H9 (cell line): ENCODE data around the gene PNKP. TPM values are rescaled to one million over a fixed set of nuclear protein-coding genes. Genes with fewer than 3 reads are reported as not detected.

Experiments
- DNase-seq: peaks from one replicate; pipeline ENCODE4 v3.0.0-alpha.2; 2017
- H2AFZ ChIP-seq: one replicate; pipeline ENCODE4 v1.6.1; 2013; ENCODE audit warnings: mild to moderate bottlenecking, low read length, control low read depth, moderate library complexity
- H2AK5ac ChIP-seq: 2 replicates; pipeline ENCODE4 v1.6.1; 2013; ENCODE audit warnings: low read length, control low read depth, mixed read lengths; ENCODE audit not compliant: insufficient read length
- H2BK120ac ChIP-seq: one replicate; pipeline ENCODE4 v1.6.1; 2013; ENCODE audit warnings: low read depth, mild to moderate bottlenecking, low read length, control low read depth, inconsistent platforms; ENCODE audit not compliant: poor library complexity, severe bottlenecking
- H2BK12ac ChIP-seq: 2 replicates; pipeline ENCODE4 v1.6.1; 2013; ENCODE audit warnings: low read length, control low read depth, mixed read lengths, low read depth; ENCODE audit not compliant: insufficient read length
- H2BK15ac ChIP-seq: 2 replicates; pipeline ENCODE4 v1.6.1; 2013; ENCODE audit warnings: low read depth, low read length, control low read depth
- H2BK20ac ChIP-seq: one replicate; pipeline ENCODE4 v1.6.1; 2013; ENCODE audit warnings: low read depth, mild to moderate bottlenecking, low read length, control low read depth, inconsistent platforms; ENCODE audit not compliant: poor library complexity, severe bottlenecking
- H2BK5ac ChIP-seq: 2 replicates; pipeline ENCODE4 v1.6.1; 2013; ENCODE audit warnings: low read length, control low read depth, mixed read lengths; ENCODE audit not compliant: insufficient read length
- H3K14ac ChIP-seq: 2 replicates; pipeline ENCODE4 v1.6.1; 2013; ENCODE audit warnings: low read length, control low read depth; ENCODE audit not compliant: insufficient read depth
- H3K18ac ChIP-seq: 2 replicates; pipeline ENCODE4 v1.6.1; 2013; ENCODE audit warnings: low read depth, mild to moderate bottlenecking, mixed read lengths, low read length, control low read depth; ENCODE audit not compliant: insufficient read length
- H3K23ac ChIP-seq: 2 replicates; pipeline ENCODE4 v1.6.1; 2013; ENCODE audit warnings: low read length, control low read depth, mixed read lengths, low read depth; ENCODE audit not compliant: insufficient read length
- H3K23me2 ChIP-seq: 2 replicates; pipeline ENCODE4 v1.6.1; 2013; ENCODE audit warnings: low read depth, mild to moderate bottlenecking, mixed read lengths, low read length, control low read depth; ENCODE audit not compliant: insufficient read length, poor library complexity, severe bottlenecking
- H3K27ac ChIP-seq: 2 replicates; pipeline ENCODE4 v1.5.1; 2013; ENCODE audit warnings: low read length, control low read depth, mixed read lengths, low read depth; ENCODE audit not compliant: insufficient read length
- H3K27me3 ChIP-seq: 2 replicates; pipeline ENCODE4 v1.6.1; 2013; ENCODE audit warnings: low read length, control low read depth, inconsistent platforms; ENCODE audit not compliant: insufficient read depth
- H3K4ac ChIP-seq: 2 replicates; pipeline ENCODE4 v1.6.1; 2013; ENCODE audit warnings: low read depth, mild to moderate bottlenecking, control low read depth, inconsistent platforms, low read length, moderate library complexity
- H3K4me1 ChIP-seq: 2 replicates; pipeline ENCODE4 v1.6.1; 2013; ENCODE audit warnings: low read length, control low read depth, inconsistent platforms; ENCODE audit not compliant: insufficient read depth
- H3K4me2 ChIP-seq: 2 replicates; pipeline ENCODE4 v1.6.1; 2013; ENCODE audit warnings: low read length, control low read depth, mixed read lengths; ENCODE audit not compliant: insufficient read length, insufficient read depth
- H3K56ac ChIP-seq: 2 replicates; pipeline ENCODE4 v1.6.1; 2013; ENCODE audit warnings: low read depth, mild to moderate bottlenecking, mixed read lengths, low read length, control low read depth; ENCODE audit not compliant: insufficient read length
- H3K79me1 ChIP-seq: 2 replicates; pipeline ENCODE4 v1.6.1; 2013; ENCODE audit warnings: low read depth, mild to moderate bottlenecking, moderate library complexity, low read length, control low read depth, inconsistent platforms; ENCODE audit not compliant: insufficient read depth, poor library complexity, severe bottlenecking
- H3K79me2 ChIP-seq: 2 replicates; pipeline ENCODE4 v1.6.1; 2013; ENCODE audit warnings: low read length, control low read depth, inconsistent platforms; ENCODE audit not compliant: insufficient read depth
- H3K9ac ChIP-seq: 2 replicates; pipeline ENCODE4 v1.6.1; 2013; ENCODE audit warnings: low read length, control low read depth, mixed read lengths; ENCODE audit not compliant: insufficient read length; ENCODE audit errors: extremely low read depth
- H3K9me3 ChIP-seq: one replicate; pipeline ENCODE4 v1.6.1; 2013; ENCODE audit warnings: low read depth, low read length, inconsistent platforms; ENCODE audit not compliant: control insufficient read depth
- H3T11ph ChIP-seq: one replicate; pipeline ENCODE4 v1.6.1; 2013; ENCODE audit warnings: mild to moderate bottlenecking, low read length, control low read depth, inconsistent platforms
- H4K20me1 ChIP-seq: one replicate; pipeline ENCODE4 v1.6.1; 2013; ENCODE audit not compliant: control insufficient read depth, insufficient read length, insufficient read depth
- H4K5ac ChIP-seq: 2 replicates; pipeline ENCODE4 v1.6.1; 2013; ENCODE audit warnings: low read depth, mild to moderate bottlenecking, mixed read lengths, low read length, control low read depth; ENCODE audit not compliant: insufficient read length
- H4K8ac ChIP-seq: replicated peaks from 2 replicates; pipeline ENCODE4 v1.6.1; 2013; ENCODE audit warnings: low read length, control low read depth, mixed read lengths, low read depth; ENCODE audit not compliant: insufficient read length
- H4K91ac ChIP-seq: 2 replicates; pipeline ENCODE4 v1.6.1; 2013; ENCODE audit warnings: low read depth, mild to moderate bottlenecking, moderate library complexity, mixed read lengths, low read length, control low read depth; ENCODE audit not compliant: insufficient read length
- H3K27ac Mint-ChIP-seq, 3 experiments: 2 replicates in 2 of 3; 3 replicates in 1 of 3; pipeline ENCODE4 v1.8.0; 2020 to 2021; ENCODE audit warnings: mixed read lengths in 3 of 3, mild to moderate bottlenecking in 1 of 3, moderate library complexity in 1 of 3
- H3K27me3 Mint-ChIP-seq: 2 replicates; pipeline ENCODE4 v1.8.0; 2021; ENCODE audit warnings: low read depth, mild to moderate bottlenecking, moderate library complexity, mixed read lengths
- H3K36me3 Mint-ChIP-seq, 3 experiments: 2 replicates in 2 of 3; 3 replicates in 1 of 3; pipeline ENCODE4 v1.8.0; 2020 to 2021; ENCODE audit warnings: low read depth in 3 of 3, mixed read lengths in 3 of 3; ENCODE audit not compliant: insufficient read depth in 1 of 3
- H3K4me1 Mint-ChIP-seq, 2 experiments: 2 replicates each; pipeline ENCODE4 v1.8.0; 2020; ENCODE audit warnings: mixed read lengths in 2 of 2
- H3K4me3 Mint-ChIP-seq, 2 experiments: 2 replicates in 1 of 2; 3 replicates in 1 of 2; pipeline ENCODE4 v1.8.0; 2020 to 2021; ENCODE audit warnings: mild to moderate bottlenecking in 2 of 2, mixed read lengths in 2 of 2, moderate library complexity in 1 of 2
- H3K9me3 Mint-ChIP-seq, 2 experiments: 2 replicates in 1 of 2; 3 replicates in 1 of 2; pipeline ENCODE4 v1.8.0; 2020; ENCODE audit warnings: mild to moderate bottlenecking in 2 of 2, mixed read lengths in 2 of 2, moderate library complexity in 1 of 2
- CTCF ChIP-seq: fragments of 200-600 bp; sonication (generic); conservative IDR thresholded peaks from 3 replicates; pipeline ENCODE4 v1.8.0; 2021; ENCODE audit warnings: antibody characterized with exemption, mild to moderate bottlenecking
- WGBS: extraction: QIAGEN DNeasy Blood & Tissue Kit; methylation state at CpG from one replicate; pipeline ENCODE4 v1.1.7; 2013; ENCODE audit warnings: missing lambda C conversion rate, low lambda C conversion rate, mixed read lengths; ENCODE audit not compliant: insufficient read length; ENCODE audit errors: extremely low coverage; 5-methylcytosine and 5-hydroxymethylcytosine counted together
- total RNA-seq: library from RNA; stranded (reverse); gene quantifications from 2 replicates; pipeline ENCODE4 v1.2.1, GENCODE V29; 2021

PNKP gene
- total RNA-seq, 1 experiment from 2014 or later, result 157 TPM

GRCh38 chr19:49830766-49831165, 36.6 kb downstream of the PNKP start:
- no CpG with 5 or more reads among the region's 12 CpGs for WGBS
- no peak overlapping the region for H2BK5ac ChIP-seq
- no peak overlapping the region for H2BK12ac ChIP-seq
- no peak overlapping the region for H4K8ac ChIP-seq
- H2BK120ac ChIP-seq, result no peak overlapping the region
- no peaks in the 10 kb centered on the region for H3K9me3 ChIP-seq
- no peak overlapping the region for H2AK5ac ChIP-seq
- no peak overlapping the region for H3K23ac ChIP-seq
- H4K91ac ChIP-seq, result no peak overlapping the region
- no peak for TF ChIP-seq CTCF
- H2BK20ac ChIP-seq, result no peak overlapping the region
- no peak overlapping the region for H3K18ac ChIP-seq
- H3K9ac ChIP-seq, result no peak overlapping the region
- no peak overlapping the region for H4K5ac ChIP-seq
- H3K27me3 Mint-ChIP-seq, result no peaks in the 10 kb centered on the region
- no peaks in the 10 kb centered on the region for H4K20me1 ChIP-seq
- no peaks in the 10 kb centered on the region for H3K79me1 ChIP-seq
- no peak overlapping the region for H3K4me3 Mint-ChIP-seq
- no peaks in the 10 kb centered on the region for H3K23me2 ChIP-seq
- no peak overlapping the region for H3K27ac ChIP-seq
- no peak overlapping the region for H3K27ac Mint-ChIP-seq
- no peaks in the 10 kb centered on the region for H3K9me3 Mint-ChIP-seq
- H3K4ac ChIP-seq, result no peak overlapping the region
- no peaks in the 10 kb centered on the region for H3K27me3 ChIP-seq
- H3T11ph ChIP-seq, result no peak overlapping the region
- H3K4me1 Mint-ChIP-seq, result no peaks in the 10 kb centered on the region
- H3K14ac ChIP-seq, result no peak overlapping the region
- no peak overlapping the region for H2AFZ ChIP-seq
- no peak overlapping the region for H3K56ac ChIP-seq
- no peak overlapping the region for H3K4me2 ChIP-seq
- H2BK15ac ChIP-seq, result no peak overlapping the region
- no peaks in the 10 kb centered on the region for H3K4me1 ChIP-seq
- no peak for DNase-seq
- no peaks in the 10 kb centered on the region for H3K79me2 ChIP-seq
- peaks cover 22 to 50% (median 49%) of the 10 kb centered on the region in 3 experiments; a peak in 6 of 7 replicates for H3K36me3 Mint-ChIP-seq
